GM12865 (cell line): Measurements from ENCODE around the gene EBF3.

Experiments used
- DNase-seq: peaks from one replicate; pipeline ENCODE4 v3.0.0; 2010; ENCODE audit warnings: low read depth
- H3K4me3 ChIP-seq: 2 replicates; pipeline ENCODE4 v1.5.1; 2011; ENCODE audit warnings: mild to moderate bottlenecking, low read depth, low read length, control low read depth
- CTCF ChIP-seq: IDR thresholded peaks from 2 replicates; pipeline ENCODE4 v1.5.1; 2011; ENCODE audit warnings: low read length, control low read depth, low read depth, inconsistent platforms; ENCODE audit not compliant: insufficient read depth; ENCODE audit errors: missing control alignments

Gene EBF3

GRCh38 chr10:129870474-129870757, 93.7 kb downstream of the EBF3 start:
- no peak for TF ChIP-seq CTCF
- H3K4me3 ChIP-seq: no peak overlapping the region
- DNase-seq: no peak

GRCh38 chr10:129869596-129870473, 94.2 kb downstream of the EBF3 start:
- no peak overlapping the region for H3K4me3 ChIP-seq
- no peak for TF ChIP-seq CTCF
- DNase-seq: no peak

GRCh38 chr10:129868449-129869035, 95.5 kb downstream of the EBF3 start:
- no peak for TF ChIP-seq CTCF
- no peak for DNase-seq
- no peak overlapping the region for H3K4me3 ChIP-seq

- H3K4me3 ChIP-seq: no peak overlapping the region
- TF ChIP-seq CTCF: no peak
- no peak for DNase-seq
Measured at GRCh38 chr10:129867631-129868179, 96.4 kb downstream of the EBF3 start.

GRCh38 chr10:129866894-129867293, 97.2 kb downstream of the EBF3 start:
- H3K4me3 ChIP-seq: no peak overlapping the region
- no peak for TF ChIP-seq CTCF
- DNase-seq: no peak

GRCh38 chr10:129865960-129866359, 98.1 kb downstream of the EBF3 start:
- no peak overlapping the region for H3K4me3 ChIP-seq
- no peak for TF ChIP-seq CTCF
- no peak for DNase-seq
